Esophagus (tissue), 2 donors: ENCODE data around the gene PDZRN4. TPM values are rescaled to one million over a fixed set of nuclear protein-coding genes. Genes with fewer than 3 reads are reported as not detected.
"Not testable (repeated sequence)": the region's sequence is repeated elsewhere in the genome, so short reads cannot be mapped to it uniquely, and the experiment has no call there.

Experiments
- H3K27ac ChIP-seq, 2 donors: one replicate each; pipeline ENCODE4 v1.5.1; 2013; ENCODE audit warnings: low read depth in 2 of 2, mild to moderate bottlenecking in 2 of 2, inconsistent platforms in 1 of 2, low read length in 1 of 2, moderate library complexity in 1 of 2
- H3K27me3 ChIP-seq, 2 donors: one replicate each; pipeline ENCODE4 v1.6.1; 2013; ENCODE audit warnings: low read length in 2 of 2, control low read depth in 1 of 2, mild to moderate bottlenecking in 1 of 2; ENCODE audit not compliant: insufficient read depth in 2 of 2, control insufficient read depth in 1 of 2
- H3K36me3 ChIP-seq, 2 donors: one replicate each; pipeline ENCODE4 v1.6.1; 2013; ENCODE audit warnings: low read length in 1 of 2; ENCODE audit not compliant: control insufficient read depth in 2 of 2, insufficient read depth in 2 of 2
- H3K4me1 ChIP-seq, 2 donors: one replicate each; pipeline ENCODE4 v1.6.1; 2013; ENCODE audit warnings: low read length in 1 of 2; ENCODE audit not compliant: control insufficient read depth in 2 of 2, insufficient read depth in 2 of 2
- H3K4me3 ChIP-seq, 2 donors: one replicate each; pipeline ENCODE4 v1.5.1; 2013; ENCODE audit warnings: low read length in 2 of 2, mild to moderate bottlenecking in 2 of 2, low read depth in 1 of 2, moderate library complexity in 1 of 2
- H3K9me3 ChIP-seq, 2 donors: one replicate each; pipeline ENCODE4 v1.6.1; 2013; ENCODE audit warnings: mild to moderate bottlenecking in 2 of 2, low read depth in 1 of 2, low read length in 1 of 2, moderate library complexity in 1 of 2; ENCODE audit not compliant: control insufficient read depth in 2 of 2, insufficient read depth in 1 of 2
- WGBS, 2 donors: extraction: QIAGEN DNeasy Blood & Tissue Kit; methylation state at CpG; one replicate each; pipeline ENCODE4 v1.1.7; 2013; 5-methylcytosine and 5-hydroxymethylcytosine counted together
- polyA plus RNA-seq, 2 donors: library from polyadenylated mRNA; stranded (reverse); fragments of 200-250 nt; gene quantifications; one replicate each; pipeline ENCODE4 v1.2.3, GENCODE V29; 2013
- donor health status: healthy with polysubstance abuse.
- donor health status: Bipolar disorder and iron deficiency.

Gene PDZRN4
- polyA plus RNA-seq, 2 donors: 0.59 to 1.8 TPM

DNA sequence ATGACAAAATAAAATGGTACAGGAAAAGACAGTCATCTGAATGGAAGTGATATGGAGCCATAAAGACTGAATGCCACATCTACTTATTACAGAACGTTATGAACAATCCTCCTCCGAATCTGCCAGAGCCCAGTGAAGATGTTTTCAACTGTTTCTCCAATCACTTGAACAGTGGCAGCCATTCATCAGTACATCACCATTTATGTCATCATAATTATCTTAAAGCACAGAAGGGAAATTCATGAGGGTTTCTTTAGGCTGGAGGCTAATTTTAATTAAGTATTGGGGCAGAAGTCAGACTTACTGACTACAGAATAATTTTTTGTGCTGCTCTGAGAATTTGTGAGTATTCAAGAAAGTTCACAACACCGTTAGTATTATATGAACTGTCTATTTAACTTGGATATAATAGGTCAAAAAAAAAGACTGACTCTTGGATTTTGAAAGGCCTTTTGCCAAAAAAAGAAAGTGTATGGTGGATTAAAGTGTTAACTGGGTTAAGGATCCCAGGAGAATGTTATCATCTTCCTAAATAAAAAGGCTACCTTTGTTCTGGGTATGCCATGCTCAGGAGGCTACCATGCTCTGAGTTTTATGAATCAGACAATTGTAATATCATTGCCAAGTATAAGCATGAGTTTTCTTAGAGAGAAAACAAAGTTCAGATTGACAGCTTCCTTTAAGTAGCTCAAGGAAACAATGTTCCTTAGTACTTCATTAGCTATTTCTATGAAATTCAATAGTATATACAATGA, 40.1 kb downstream of the PDZRN4 start:
- H3K27ac ChIP-seq: no peak overlapping the region
- H3K27me3 ChIP-seq: no peaks in the 10 kb centered on the region
- 66 to 75% methylated on average over 3 of the region's 3 CpGs for WGBS, 2 donors

DNA sequence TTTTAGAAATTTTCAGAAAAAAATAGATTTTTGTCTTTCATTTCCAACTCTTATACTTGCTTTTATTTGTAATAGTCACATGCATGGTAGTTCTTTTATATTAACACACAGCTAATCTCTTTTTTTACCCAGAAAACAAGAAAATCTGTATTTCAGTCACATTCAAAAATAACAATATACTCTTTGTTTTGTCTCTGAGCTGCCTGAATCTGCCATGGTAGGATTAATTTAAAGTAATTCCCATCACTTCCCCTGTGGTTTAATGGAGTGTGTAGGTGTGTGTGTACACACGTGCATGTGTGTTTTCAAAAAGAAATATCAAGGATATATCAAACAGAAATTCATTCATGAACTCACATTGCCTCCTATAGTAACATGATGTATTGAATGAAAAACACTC, 42.6 kb downstream of the PDZRN4 start:
- Histone ChIP-seq H3K4me1 (no peaks in the 10 kb centered on the region), H3K36me3 (no peaks in the 10 kb centered on the region), H3K27me3 (no peaks in the 10 kb centered on the region), H3K4me3 (no peak overlapping the region), H3K27ac (no peak overlapping the region), H3K9me3 (no peaks in the 10 kb centered on the region)
- WGBS, 2 donors: 59 to 68% methylated on average over 1 of the region's 1 CpG

More for the DNA sequence above, 40.1 kb downstream of the PDZRN4 start:
- Histone ChIP-seq H3K4me1 (no peaks in the 10 kb centered on the region), H3K36me3 (no peaks in the 10 kb centered on the region), H3K9me3 (no peaks in the 10 kb centered on the region), H3K4me3 (no peak overlapping the region)

DNA sequence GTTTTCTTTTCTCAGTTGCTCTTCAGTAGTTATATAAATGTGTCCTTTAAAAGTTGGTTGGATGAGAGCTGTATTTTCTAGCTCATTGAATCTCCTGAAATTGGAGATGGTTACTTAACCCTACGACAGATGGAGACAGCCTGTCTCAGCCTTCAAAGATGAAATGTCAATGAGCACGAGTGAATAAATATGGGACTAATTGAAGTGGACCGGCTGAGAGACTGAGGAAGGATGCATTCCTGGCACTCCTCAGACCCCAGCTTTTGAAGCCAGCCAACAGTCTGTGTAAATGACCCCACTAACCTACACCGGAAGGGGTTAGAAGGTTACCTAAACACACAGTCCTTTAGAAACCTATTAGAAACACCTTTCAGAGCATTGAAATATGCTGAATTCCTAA, 46.6 kb downstream of the PDZRN4 start:
- Histone ChIP-seq H3K9me3 (no peaks in the 10 kb centered on the region), H3K27ac (no peak overlapping the region), H3K36me3 (no peaks in the 10 kb centered on the region), H3K4me3 (no peak overlapping the region), H3K27me3 (no peaks in the 10 kb centered on the region), H3K4me1 (no peaks in the 10 kb centered on the region)
- WGBS, 2 donors: 59 to 68% methylated on average over 4 of the region's 4 CpGs

DNA sequence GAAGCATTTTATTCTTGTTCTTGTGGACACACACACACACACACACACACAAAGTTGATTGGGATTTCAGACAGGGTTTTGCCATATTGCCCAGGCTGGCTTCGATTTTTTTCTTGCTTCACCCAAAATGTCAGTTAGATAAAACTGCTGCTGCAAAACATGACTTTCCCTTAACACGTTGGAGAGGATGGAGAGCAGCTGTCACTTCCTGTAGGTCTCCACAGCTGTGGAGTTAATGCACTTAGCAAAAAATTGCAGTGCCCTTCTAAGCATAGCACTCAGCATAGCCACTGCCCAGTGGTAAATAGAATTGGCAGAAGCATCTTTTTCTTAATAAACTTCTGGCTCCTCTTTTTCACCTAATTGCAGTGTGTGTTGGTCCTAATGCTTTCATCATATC, 54.5 kb downstream of the PDZRN4 start:
- no peak overlapping the region for H3K27ac ChIP-seq
- H3K27me3 ChIP-seq: no peaks in the 10 kb centered on the region
- no peaks in the 10 kb centered on the region for H3K9me3 ChIP-seq
- no peaks in the 10 kb centered on the region for H3K36me3 ChIP-seq
- no peak overlapping the region for H3K4me3 ChIP-seq
- WGBS, 2 donors: 32 to 34% methylated on average over 2 of the region's 2 CpGs
- H3K4me1 ChIP-seq: no peaks in the 10 kb centered on the region

DNA sequence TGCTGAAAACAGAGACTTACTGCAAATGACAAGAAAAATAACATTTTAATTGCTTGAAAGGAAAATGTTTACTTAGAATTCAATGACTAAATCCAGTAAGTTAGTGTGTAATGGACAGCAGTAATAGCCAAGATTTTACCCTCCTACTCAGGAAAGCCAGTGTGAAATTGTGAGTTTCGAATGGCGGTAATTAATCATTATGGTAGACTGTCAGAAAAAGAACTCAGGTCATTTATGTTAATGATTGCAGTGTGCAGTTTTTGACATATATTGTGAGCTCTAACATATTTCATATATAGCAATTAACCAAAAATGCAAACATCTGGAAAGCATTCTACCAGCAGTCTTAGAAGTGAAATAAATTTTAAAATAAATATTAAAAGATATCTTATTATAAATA, 60.3 kb downstream of the PDZRN4 start:
- H3K4me1 ChIP-seq: no peaks in the 10 kb centered on the region
- no peak overlapping the region for H3K4me3 ChIP-seq
- H3K27ac ChIP-seq: no peak overlapping the region
- WGBS, 2 donors: 63 to 74% methylated on average over 2 of the region's 2 CpGs
- H3K9me3 ChIP-seq: no peaks in the 10 kb centered on the region
- H3K36me3 ChIP-seq: no peaks in the 10 kb centered on the region
- no peaks in the 10 kb centered on the region for H3K27me3 ChIP-seq

DNA sequence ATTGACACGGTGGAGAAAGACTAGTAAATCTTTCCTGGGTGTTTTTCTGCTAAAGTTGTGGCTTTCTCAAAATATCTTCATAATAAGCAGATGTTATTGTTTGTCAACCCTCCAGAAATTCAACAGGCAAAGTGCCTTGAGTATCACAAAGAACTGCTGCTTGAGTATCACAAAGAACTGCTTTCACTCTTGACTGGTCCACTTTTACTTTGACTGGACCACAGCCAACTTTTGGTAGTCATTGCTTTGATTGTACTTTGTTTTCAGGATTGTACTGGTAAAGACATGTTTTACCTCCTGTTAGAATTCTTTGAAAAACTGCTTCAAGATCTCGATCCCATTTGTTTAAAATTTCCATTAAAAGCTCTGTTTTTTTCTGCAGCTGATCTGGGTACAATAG, 62.6 kb downstream of the PDZRN4 start:
- H3K4me3 ChIP-seq: no peak overlapping the region
- no peaks in the 10 kb centered on the region for H3K27me3 ChIP-seq
- no peaks in the 10 kb centered on the region for H3K36me3 ChIP-seq
- no peaks in the 10 kb centered on the region for H3K9me3 ChIP-seq
- 37 to 42% methylated on average over 2 of the region's 2 CpGs for WGBS, 2 donors
- no peak overlapping the region for H3K27ac ChIP-seq
- no peaks in the 10 kb centered on the region for H3K4me1 ChIP-seq

DNA sequence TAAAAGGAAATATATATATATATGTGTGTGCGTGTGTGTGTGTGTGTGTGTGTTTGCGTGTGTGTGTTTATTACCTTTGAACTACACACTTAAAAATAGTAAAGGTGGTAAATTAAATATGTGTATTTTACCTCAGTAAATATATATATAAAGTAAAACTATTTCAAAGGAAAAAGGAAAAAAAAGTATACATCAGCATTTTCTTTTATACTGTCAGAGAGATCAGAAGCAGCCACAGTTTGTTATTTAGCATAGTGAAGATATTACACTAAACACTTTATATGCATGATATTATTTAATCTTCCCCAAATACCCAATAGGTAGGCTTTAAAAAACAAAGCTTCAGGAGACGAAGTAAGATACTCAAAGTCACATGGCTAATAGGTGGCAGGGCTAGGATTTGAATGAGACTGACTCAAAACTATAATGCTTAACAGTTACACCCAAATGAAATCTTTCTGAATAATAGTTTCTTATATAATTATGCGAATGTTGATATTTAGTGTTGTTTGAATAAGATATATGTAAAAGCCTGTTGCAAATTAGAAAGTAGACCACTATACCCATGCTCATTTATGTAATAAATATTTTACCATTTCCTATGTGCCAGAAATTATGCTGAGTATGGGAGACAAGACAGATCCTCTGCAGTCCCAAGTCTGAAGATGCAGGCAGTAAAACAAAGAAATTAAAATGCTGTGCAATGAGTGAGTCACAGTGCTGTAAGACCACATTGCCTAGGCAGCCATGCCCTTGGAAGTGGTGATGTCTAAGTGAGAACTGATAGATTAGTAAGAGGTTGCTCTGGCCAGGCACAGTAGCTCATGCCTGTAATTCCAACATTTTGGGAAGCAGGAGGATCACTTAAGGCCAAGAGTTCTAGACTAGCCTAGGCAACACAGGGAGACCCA, 66.1 kb downstream of the PDZRN4 start:
- Histone ChIP-seq H3K36me3 (no peaks in the 10 kb centered on the region), H3K27me3 (no peaks in the 10 kb centered on the region), H3K9me3 (no peaks in the 10 kb centered on the region), H3K4me1 (no peaks in the 10 kb centered on the region), H3K27ac (no peak overlapping the region), H3K4me3 (no peak overlapping the region)
- 76 to 86% methylated on average over 4 of the region's 4 CpGs for WGBS, 2 donors

DNA sequence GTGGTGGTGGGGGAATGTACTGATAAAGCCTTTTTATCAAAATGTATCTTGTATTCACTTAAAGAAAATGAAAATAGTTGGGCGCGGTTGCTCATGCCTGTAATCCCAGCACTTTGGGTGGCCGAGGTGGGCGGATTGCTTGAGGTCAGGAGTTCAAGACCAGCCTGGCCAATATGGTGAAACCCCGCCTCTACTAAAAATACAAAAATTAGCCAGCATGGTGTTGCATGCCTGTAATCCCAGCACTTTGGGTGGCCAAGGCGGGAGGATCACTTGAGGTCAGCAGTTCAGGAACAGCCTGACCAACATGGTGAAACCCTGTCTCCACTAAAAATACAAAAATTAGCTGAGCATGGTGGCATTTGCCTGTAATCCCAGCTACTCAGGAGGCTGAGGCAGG, 75.1 kb downstream of the PDZRN4 start:
- not testable (repeated sequence) for H3K27ac ChIP-seq, H3K27me3 ChIP-seq, H3K9me3 ChIP-seq, H3K4me1 ChIP-seq, H3K36me3 ChIP-seq, H3K4me3 ChIP-seq
- 81 to 85% methylated on average over 6 of the region's 6 CpGs for WGBS, 2 donors

DNA sequence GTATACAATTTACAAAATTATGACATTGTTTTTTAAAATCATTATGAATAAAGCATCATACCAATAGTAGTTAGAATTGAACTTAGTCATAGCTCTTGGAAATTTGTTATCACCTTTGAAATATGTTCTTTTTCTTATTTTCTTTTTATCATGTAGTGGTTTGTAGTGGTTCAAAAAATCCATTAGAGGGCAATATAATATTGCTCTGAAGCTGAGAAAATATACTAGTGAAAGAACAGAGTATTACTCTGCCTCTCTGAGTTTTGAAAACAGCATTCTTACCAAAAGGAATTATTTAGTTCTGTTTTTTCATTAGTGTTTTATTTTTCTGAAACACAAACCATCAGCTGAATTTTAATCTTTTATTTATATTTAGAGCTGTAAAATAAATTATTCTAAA, 76.2 kb downstream of the PDZRN4 start:
- no peak overlapping the region for H3K4me3 ChIP-seq
- H3K36me3 ChIP-seq: no peaks in the 10 kb centered on the region
- no peaks in the 10 kb centered on the region for H3K9me3 ChIP-seq
- H3K27ac ChIP-seq: no peak overlapping the region
- H3K27me3 ChIP-seq: no peaks in the 10 kb centered on the region
- H3K4me1 ChIP-seq: no peaks in the 10 kb centered on the region
